Measurements from ENCODE around the gene CITED2. TPM values are rescaled to one million over a fixed set of nuclear protein-coding genes. Genes with fewer than 3 reads are reported as not detected.

The CITED2 gene
- total RNA-seq, 1 donor from 2014 or later, result 72.4 TPM

DNA sequence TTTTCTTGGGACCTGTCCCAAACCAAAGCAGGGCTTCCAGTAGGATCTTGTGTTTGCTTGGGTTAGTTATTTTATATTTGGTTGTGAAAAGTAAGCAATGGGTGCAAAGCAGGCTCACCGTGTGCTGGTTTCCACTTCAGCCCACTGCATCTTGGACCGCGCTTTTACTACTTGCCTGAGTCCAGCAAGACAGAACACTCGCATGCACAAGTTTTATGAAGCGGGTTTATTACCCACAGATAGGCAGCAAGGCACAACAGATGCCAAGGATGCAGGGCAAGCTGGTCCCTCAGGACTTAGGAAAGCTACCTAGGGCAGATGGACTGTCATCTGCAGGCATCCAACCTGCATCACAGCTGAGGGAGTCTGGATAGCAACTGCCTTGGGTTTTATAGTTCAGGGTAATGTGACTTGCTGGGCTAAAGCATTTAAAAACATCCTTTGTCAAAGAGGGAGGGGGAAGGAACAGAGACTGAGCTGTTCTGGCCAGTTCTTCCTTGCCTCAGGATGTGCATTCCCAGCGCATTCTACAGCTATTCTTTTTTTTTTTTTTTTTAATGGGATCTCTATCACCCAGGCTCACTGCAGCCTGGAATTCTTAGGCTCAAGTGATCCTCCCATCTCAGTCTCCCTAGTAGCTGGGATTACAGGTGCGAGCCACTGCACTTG, 18.5 kb downstream of the CITED2 start:
- Mint-ChIP-seq H3K9me3 (ENCODE audit: unreplicated experiment) (no peaks in the 10 kb centered on the region), H3K27ac (ENCODE audit: unreplicated experiment) (no peak overlapping the region), H3K4me3 (ENCODE audit: unreplicated experiment) (no peak overlapping the region), H3K4me1 (ENCODE audit: unreplicated experiment) (no peaks in the 10 kb centered on the region), H3K27me3 (ENCODE audit: unreplicated experiment) (no peaks in the 10 kb centered on the region), H3K36me3 (ENCODE audit: low read depth, unreplicated experiment) (no peaks in the 10 kb centered on the region)
- DNase-seq (ENCODE audit: low spot score), result no peak
- TF ChIP-seq, protein P1, sequence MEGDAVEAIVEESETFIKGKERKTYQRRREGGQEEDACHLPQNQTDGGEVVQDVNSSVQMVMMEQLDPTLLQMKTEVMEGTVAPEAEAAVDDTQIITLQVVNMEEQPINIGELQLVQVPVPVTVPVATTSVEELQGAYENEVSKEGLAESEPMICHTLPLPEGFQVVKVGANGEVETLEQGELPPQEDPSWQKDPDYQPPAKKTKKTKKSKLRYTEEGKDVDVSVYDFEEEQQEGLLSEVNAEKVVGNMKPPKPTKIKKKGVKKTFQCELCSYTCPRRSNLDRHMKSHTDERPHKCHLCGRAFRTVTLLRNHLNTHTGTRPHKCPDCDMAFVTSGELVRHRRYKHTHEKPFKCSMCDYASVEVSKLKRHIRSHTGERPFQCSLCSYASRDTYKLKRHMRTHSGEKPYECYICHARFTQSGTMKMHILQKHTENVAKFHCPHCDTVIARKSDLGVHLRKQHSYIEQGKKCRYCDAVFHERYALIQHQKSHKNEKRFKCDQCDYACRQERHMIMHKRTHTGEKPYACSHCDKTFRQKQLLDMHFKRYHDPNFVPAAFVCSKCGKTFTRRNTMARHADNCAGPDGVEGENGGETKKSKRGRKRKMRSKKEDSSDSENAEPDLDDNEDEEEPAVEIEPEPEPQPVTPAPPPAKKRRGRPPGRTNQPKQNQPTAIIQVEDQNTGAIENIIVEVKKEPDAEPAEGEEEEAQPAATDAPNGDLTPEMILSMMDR (IDR thresholded peaks at IDR 0.05; ENCODE audit: unreplicated experiment), result no peak

DNA sequence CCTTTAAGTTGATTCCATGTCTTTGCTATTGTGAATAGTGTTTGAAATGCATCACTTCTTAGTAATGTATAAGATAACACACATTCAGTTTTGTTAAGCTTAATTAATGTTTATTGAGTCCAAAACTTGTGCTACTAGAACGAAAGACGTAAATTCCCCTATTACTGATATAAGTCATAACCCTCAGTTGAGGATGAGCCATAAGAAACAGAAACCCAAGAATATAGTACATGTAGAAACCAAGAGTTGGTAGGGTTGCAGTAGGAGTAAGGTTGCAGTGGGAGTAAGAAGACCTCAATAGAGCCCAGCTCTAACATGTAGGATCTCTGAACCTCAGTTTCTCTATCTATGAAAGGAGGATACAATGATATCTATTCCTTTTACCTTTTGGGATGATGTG, 19.3 kb downstream of the CITED2 start:
- no peaks in the 10 kb centered on the region for H3K36me3 Mint-ChIP-seq (ENCODE audit: low read depth, unreplicated experiment)
- TF ChIP-seq, protein P1 (IDR thresholded peaks at IDR 0.05; ENCODE audit: unreplicated experiment), result no peak
- H3K27me3 Mint-ChIP-seq (ENCODE audit: unreplicated experiment), result no peaks in the 10 kb centered on the region
- DNase-seq (ENCODE audit: low spot score), result no peak
- H3K4me3 Mint-ChIP-seq (ENCODE audit: unreplicated experiment), result no peak overlapping the region
- no peak overlapping the region for H3K27ac Mint-ChIP-seq (ENCODE audit: unreplicated experiment)
- no peaks in the 10 kb centered on the region for H3K9me3 Mint-ChIP-seq (ENCODE audit: unreplicated experiment)
- H3K4me1 Mint-ChIP-seq (ENCODE audit: unreplicated experiment), result no peaks in the 10 kb centered on the region

DNA sequence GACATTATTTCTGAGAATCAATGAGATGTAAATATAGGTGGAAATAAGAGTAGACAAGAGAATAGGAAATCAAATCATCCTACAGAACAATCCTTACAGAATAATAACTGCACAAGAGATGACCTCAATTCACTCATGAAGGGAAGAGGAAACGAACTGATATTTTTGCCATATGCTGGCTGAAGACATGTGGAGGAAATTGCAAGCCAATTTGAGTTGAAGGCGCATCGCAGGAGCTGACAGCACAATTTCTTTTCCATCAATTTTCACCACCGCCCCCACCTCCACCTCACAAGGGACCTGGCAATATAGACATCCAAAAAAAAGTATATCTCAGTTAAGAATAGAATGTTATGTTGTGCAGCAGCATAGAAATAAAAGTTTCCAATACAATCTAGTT, 20.3 kb downstream of the CITED2 start:
- no peaks in the 10 kb centered on the region for H3K4me1 Mint-ChIP-seq (ENCODE audit: unreplicated experiment)
- no peaks in the 10 kb centered on the region for H3K9me3 Mint-ChIP-seq (ENCODE audit: unreplicated experiment)
- H3K4me3 Mint-ChIP-seq (ENCODE audit: unreplicated experiment), result no peak overlapping the region
- no peak overlapping the region for H3K27ac Mint-ChIP-seq (ENCODE audit: unreplicated experiment)
- no peaks in the 10 kb centered on the region for H3K27me3 Mint-ChIP-seq (ENCODE audit: unreplicated experiment)
- no peak for DNase-seq (ENCODE audit: low spot score)
- TF ChIP-seq, protein P1 (IDR thresholded peaks at IDR 0.05; ENCODE audit: unreplicated experiment), result no peak
- H3K36me3 Mint-ChIP-seq (ENCODE audit: low read depth, unreplicated experiment), result no peaks in the 10 kb centered on the region

DNA sequence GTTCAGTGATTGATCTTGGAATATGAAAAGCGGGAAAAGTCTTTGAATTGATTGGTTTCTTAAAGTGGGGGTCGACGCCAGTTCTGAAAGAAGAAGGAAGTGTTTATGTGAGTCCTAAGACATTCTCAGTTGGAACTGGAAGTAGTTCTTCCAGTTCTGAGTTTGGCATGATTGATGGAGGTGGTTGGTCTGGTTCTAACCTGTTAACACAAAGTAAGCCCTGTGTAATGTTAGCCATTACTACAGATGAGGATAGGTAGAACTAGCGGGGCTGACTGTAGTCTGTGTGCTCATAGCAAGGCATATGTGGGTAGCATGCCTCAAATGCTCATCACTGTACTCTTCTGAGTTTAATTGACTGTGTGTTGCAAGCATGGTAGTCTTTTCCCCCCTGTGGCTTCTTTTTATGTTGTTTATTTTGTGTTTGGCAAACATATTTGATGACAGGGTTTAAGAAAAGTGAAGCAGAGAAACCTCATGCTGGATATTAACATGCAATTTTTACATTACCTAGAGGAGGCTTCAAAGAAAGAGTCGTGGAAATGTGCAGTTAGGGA, 24.9 kb downstream of the CITED2 start:
- Mint-ChIP-seq H3K27me3 (ENCODE audit: unreplicated experiment) (no peaks in the 10 kb centered on the region), H3K36me3 (ENCODE audit: low read depth, unreplicated experiment) (no peaks in the 10 kb centered on the region), H3K27ac (ENCODE audit: unreplicated experiment) (no peak overlapping the region), H3K9me3 (ENCODE audit: unreplicated experiment) (no peaks in the 10 kb centered on the region), H3K4me3 (ENCODE audit: unreplicated experiment) (no peak overlapping the region), H3K4me1 (ENCODE audit: unreplicated experiment) (no peaks in the 10 kb centered on the region)
- TF ChIP-seq, protein P1 (IDR thresholded peaks at IDR 0.05; ENCODE audit: unreplicated experiment), result no peak
- no peak for DNase-seq (ENCODE audit: low spot score)

DNA sequence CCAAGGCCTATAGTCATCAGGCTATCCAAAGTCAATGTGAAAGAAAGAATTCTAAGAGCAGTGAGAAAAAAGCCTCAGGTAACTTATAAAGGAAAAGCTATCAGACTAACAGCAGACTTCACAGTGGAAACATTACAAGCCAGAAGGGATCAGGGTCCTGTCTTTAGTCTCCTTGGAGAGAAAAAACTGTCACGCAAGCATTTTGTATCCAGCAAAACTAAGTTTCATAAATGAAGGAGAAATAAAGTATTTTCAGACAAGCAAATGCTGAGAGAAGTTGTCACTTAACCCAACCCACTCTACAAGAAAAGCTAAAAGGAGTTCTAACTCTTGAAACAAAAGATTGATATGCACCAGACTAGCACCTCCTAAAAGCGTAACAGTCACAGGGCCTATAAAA, 28.1 kb downstream of the CITED2 start:
- Mint-ChIP-seq H3K36me3 (ENCODE audit: low read depth, unreplicated experiment) (no peaks in the 10 kb centered on the region), H3K27me3 (ENCODE audit: unreplicated experiment) (no peaks in the 10 kb centered on the region), H3K4me3 (ENCODE audit: unreplicated experiment) (no peak overlapping the region), H3K9me3 (ENCODE audit: unreplicated experiment) (no peaks in the 10 kb centered on the region), H3K4me1 (ENCODE audit: unreplicated experiment) (no peaks in the 10 kb centered on the region), H3K27ac (ENCODE audit: unreplicated experiment) (no peak overlapping the region)
- DNase-seq (ENCODE audit: low spot score), result no peak
- TF ChIP-seq, protein P1 (IDR thresholded peaks at IDR 0.05; ENCODE audit: unreplicated experiment), result no peak
